ENCODE measurements around the gene BHLHA9. TPM values are rescaled to one million over a fixed set of nuclear protein-coding genes. Genes with fewer than 3 reads are reported as not detected.
A peak's percentile ranks its signal among the peaks of the same experiment; 100 is the strongest.
"Not testable (repeated sequence)": the region's sequence is repeated elsewhere in the genome, so short reads cannot be mapped to it uniquely, and the experiment has no call there.

BHLHA9 gene
- total RNA-seq, 2 experiments from 2014 or later, result not detected

- POLR2A ChIA-PET, result no interaction called here
- Mint-ChIP-seq H3K4me1 (peaks cover 15% of the 10 kb centered on the region), H3K27me3 (peaks cover 42% of the 10 kb centered on the region), H3K9me3 (no peaks in the 10 kb centered on the region), H3K27ac (no peak overlapping the region), H3K36me3 (peaks cover 8% of the 10 kb centered on the region), H3K4me3 (no peak overlapping the region)
- DNase-seq (no peak), ATAC-seq (ENCODE audit: low read depth) (no peak)
Measured at GRCh38 chr17:1232331-1232730, 37.9 kb upstream of the BHLHA9 start.

DNA sequence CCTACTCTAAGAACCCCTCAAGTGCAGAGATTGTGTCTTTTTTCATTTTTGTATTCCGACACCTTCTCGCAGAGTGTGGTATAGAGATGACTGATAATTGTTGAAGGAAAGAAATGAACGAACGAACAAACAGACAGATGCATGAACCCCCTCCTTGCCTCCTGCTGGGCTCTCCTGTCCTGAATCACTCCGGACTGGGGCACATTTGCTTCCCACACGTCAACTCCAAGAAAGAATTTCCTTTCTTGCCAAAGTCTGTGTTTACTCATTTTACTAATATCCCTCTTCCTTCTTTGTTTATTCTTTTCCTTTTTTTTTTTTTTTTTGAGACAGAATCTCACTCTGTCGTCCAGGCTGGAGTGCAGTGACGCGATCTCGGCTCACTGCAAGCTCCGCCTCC lies 37.5 kb upstream of the BHLHA9 start:
- no peaks in the 10 kb centered on the region for H3K9me3 Mint-ChIP-seq
- H3K27ac Mint-ChIP-seq, result no peak overlapping the region
- no peak overlapping the region for H3K4me3 Mint-ChIP-seq

DNA sequence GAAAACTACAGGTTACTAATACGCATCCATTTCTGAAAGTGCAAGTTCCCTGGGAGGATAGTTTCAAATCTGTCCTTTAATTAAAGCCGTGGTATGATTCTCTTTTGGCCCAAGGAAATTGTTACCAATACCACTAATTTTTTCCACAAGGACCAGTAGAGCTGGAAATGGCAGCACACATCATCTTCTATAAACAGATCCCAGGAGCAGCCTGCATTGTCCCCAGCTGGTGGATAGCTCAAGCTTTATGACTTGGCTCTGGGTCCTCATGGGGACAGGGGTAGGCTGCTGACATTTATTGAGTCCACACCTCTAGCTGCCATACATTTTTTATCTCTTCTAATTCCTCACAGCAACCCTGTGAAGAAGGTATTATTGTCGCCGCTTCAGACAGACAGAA lies 35.8 kb upstream of the BHLHA9 start:
- Mint-ChIP-seq H3K4me3 (no peak overlapping the region), H3K4me1 (peaks cover 10% of the 10 kb centered on the region), H3K27ac (no peak overlapping the region), H3K36me3 (no peaks in the 10 kb centered on the region), H3K9me3 (no peaks in the 10 kb centered on the region), H3K27me3 (peaks cover 39% of the 10 kb centered on the region)
- DNase-seq (no peak), ATAC-seq (ENCODE audit: low read depth) (no peak)
- POLR2A ChIA-PET, result interaction anchor here (0.7 to 0.8 kb wide), 2 partner anchors 19 to 22 kb away, joined by 3 to 5 read pairs; no protein-coding TSS in a partner anchor

More for the DNA sequence above, 37.5 kb upstream of the BHLHA9 start:
- H3K36me3 Mint-ChIP-seq, result peaks cover 4% of the 10 kb centered on the region
- H3K27me3 Mint-ChIP-seq, result peaks cover 37% of the 10 kb centered on the region
- POLR2A ChIA-PET, result no interaction called here
- DNase-seq, result no peak
- H3K4me1 Mint-ChIP-seq, result peaks cover 10% of the 10 kb centered on the region
- ATAC-seq (ENCODE audit: low read depth), result no peak

GRCh38 chr17:1237471-1237870 lies 32.8 kb upstream of the BHLHA9 start:
- Mint-ChIP-seq H3K9me3 (no peaks in the 10 kb centered on the region), H3K27ac (no peak overlapping the region), H3K36me3 (no peaks in the 10 kb centered on the region), H3K4me1 (peaks cover 11% of the 10 kb centered on the region), H3K27me3 (peaks cover 39% of the 10 kb centered on the region), H3K4me3 (no peak overlapping the region)
- DNase-seq, result no peak
- ATAC-seq (ENCODE audit: low read depth), result no peak
- POLR2A ChIA-PET, result interaction anchor here (0.6 to 0.7 kb wide), 2 partner anchors 123 to 656 kb away, joined by 3 to 5 read pairs; no protein-coding TSS in a partner anchor

GRCh38 chr17:1239210-1239609 lies 31.0 kb upstream of the BHLHA9 start:
- no peak for DNase-seq
- ATAC-seq (ENCODE audit: low read depth), result no peak
- POLR2A ChIA-PET, result no interaction called here
- peak overlapping the region; percentile 25 for H3K4me3 Mint-ChIP-seq
- peak overlapping the region; percentile 34 for H3K27ac Mint-ChIP-seq
- H3K9me3 Mint-ChIP-seq, result no peaks in the 10 kb centered on the region
- peaks cover 38% of the 10 kb centered on the region for H3K27me3 Mint-ChIP-seq
- peaks cover 11% of the 10 kb centered on the region for H3K4me1 Mint-ChIP-seq
- no peaks in the 10 kb centered on the region for H3K36me3 Mint-ChIP-seq

- Mint-ChIP-seq H3K4me1 (peaks cover 11% of the 10 kb centered on the region), H3K27me3 (peaks cover 40% of the 10 kb centered on the region)
- not testable (repeated sequence) for DNase-seq; H3K4me3 Mint-ChIP-seq; H3K36me3 Mint-ChIP-seq; H3K9me3 Mint-ChIP-seq; H3K27ac Mint-ChIP-seq; ATAC-seq (ENCODE audit: low read depth)
- POLR2A ChIA-PET, result interaction anchor here (1.5 kb wide), 1 partner anchor 12 kb away, joined by 3 read pairs; no protein-coding TSS in a partner anchor
Measured at GRCh38 chr17:1240426-1240825, 29.8 kb upstream of the BHLHA9 start.

GRCh38 chr17:1241929-1242328 lies 28.3 kb upstream of the BHLHA9 start:
- H3K4me1 Mint-ChIP-seq, result peaks cover 11% of the 10 kb centered on the region
- H3K4me3 Mint-ChIP-seq, result no peak overlapping the region
- H3K27ac Mint-ChIP-seq, result no peak overlapping the region
- DNase-seq (no peak), ATAC-seq (ENCODE audit: low read depth) (no peak)
- no peaks in the 10 kb centered on the region for H3K36me3 Mint-ChIP-seq
- H3K27me3 Mint-ChIP-seq, result peaks cover 38% of the 10 kb centered on the region
- POLR2A ChIA-PET, result no interaction called here
- H3K9me3 Mint-ChIP-seq, result no peaks in the 10 kb centered on the region

DNA sequence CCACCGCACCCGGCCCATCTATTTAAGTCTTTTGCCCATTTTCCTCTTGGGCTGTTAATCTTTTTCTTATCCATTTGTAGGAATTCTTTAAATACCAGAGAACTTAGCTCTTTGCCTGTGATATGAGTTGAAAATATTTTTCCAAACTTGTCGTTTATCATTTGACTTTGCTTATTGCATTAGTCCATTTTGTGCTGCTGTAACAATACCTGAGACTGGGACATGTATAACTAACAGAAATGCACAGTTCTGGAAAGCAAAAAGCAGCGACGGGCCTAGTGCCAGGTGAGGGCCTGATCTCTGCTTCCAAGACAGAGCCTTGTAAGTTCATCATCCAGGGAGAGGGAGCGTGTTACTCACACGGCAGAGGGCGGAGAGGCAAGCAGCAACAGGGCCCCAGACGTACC lies 25.6 kb upstream of the BHLHA9 start:
- Mint-ChIP-seq H3K27ac (no peak overlapping the region), H3K27me3 (peaks cover 30% of the 10 kb centered on the region), H3K36me3 (no peaks in the 10 kb centered on the region), H3K9me3 (no peaks in the 10 kb centered on the region), H3K4me3 (no peak overlapping the region), H3K4me1 (peaks cover 6% of the 10 kb centered on the region)
- DNase-seq (no peak), ATAC-seq (ENCODE audit: low read depth) (no peak)
- POLR2A ChIA-PET, result interaction anchor here (0.6 to 3.0 kb wide), 2 partner anchors 10 to 16 kb away, joined by 3 to 7 read pairs; no protein-coding TSS in a partner anchor

DNA sequence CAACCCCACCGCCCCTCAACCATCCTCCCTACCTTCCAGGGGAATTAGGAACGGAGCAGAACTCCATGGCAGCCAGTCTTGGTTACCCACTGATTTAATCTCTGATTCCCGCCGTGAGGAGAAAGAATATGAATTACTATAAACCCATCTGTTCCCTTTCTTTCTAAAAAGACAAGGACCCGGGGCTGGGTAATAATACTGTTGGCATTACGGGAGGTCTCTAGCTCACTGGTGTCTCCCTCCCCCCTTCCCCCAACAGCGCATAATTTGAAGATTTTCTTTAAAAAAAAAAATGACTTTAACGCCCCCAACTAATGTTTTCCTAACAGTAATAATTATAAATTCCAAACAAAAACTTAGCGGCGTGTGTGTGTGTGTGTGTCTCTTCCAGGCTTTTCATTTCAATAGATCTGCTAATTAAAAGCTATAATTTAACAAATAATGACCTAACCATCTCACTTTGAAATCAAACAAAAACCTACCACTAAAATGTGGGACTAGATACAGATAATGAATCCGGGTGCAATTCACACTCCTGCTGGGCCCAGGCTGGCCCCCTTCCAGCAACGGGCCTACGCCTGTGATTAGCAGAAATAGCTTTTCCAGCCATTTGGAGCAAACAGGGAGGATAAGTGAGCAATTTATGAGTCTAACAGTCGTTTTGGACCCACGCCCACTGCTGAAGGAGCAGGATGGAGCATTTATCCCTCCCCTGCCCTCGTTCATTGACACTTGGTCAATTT lies 18.2 kb upstream of the BHLHA9 start:
- ATAC-seq (ENCODE audit: low read depth), result no peak
- Mint-ChIP-seq H3K4me3 (no peak overlapping the region), H3K36me3 (peaks cover 1% of the 10 kb centered on the region), H3K27me3 (peaks cover 10% of the 10 kb centered on the region), H3K9me3 (no peaks in the 10 kb centered on the region), H3K4me1 (peaks cover 14% of the 10 kb centered on the region), H3K27ac (no peak overlapping the region)
- DNase-seq, result no peak
- POLR2A ChIA-PET, result no interaction called here

DNA sequence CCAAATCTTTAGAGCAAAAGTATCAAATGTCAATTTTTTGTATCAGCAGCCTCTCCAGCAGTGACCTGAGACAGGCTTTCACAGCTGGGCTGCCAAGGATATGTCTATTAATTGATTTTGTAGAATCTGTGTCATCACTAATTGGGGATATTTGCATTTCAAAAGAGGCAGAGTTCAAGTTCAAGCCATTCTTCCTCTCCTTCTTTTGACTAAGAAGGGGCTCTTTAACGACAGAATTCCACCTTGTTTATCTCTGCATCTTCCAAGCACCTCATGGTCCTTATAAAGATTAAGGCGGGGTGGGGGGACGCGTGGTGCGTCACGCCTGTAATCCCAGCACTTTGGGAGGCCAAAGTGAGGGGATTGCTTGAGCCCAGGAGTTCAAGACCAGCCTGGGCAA lies 15.2 kb upstream of the BHLHA9 start:
- ATAC-seq (ENCODE audit: low read depth), result no peak
- Mint-ChIP-seq H3K9me3 (no peaks in the 10 kb centered on the region), H3K4me1 (peaks cover 30% of the 10 kb centered on the region), H3K4me3 (no peak overlapping the region), H3K36me3 (peaks cover 1% of the 10 kb centered on the region), H3K27me3 (peaks cover 14% of the 10 kb centered on the region), H3K27ac (no peak overlapping the region)
- DNase-seq, result no peak
- POLR2A ChIA-PET, result interaction anchor here (1.4 kb wide), 1 partner anchor 54 kb away, joined by 4 read pairs; no protein-coding TSS in a partner anchor

DNA sequence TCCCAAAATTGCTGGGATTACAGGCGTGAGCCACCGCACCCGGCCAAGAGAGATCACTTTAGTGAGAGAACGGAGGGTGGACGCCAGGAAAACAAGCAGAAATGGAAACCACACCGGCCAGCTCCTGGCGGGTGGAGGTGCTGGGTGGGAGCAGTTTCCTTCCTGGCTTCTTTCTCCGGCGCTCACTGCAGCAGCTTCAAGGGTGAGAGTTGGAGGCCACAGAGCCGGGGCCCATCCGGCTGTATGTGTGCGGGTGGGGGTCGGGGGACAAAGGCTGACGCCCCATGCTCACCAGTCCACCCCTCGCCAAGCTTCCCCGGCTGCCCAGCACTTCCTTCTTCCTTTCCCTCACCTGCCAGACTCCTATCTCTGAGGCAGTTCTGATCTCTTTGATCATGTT lies 13.5 kb upstream of the BHLHA9 start:
- Mint-ChIP-seq H3K4me1 (peaks cover 34% of the 10 kb centered on the region), H3K4me3 (peak overlapping the region; percentile 63), H3K27ac (peak overlapping the region; percentile 73), H3K36me3 (peaks cover 1% of the 10 kb centered on the region), H3K9me3 (no peaks in the 10 kb centered on the region), H3K27me3 (peaks cover 23% of the 10 kb centered on the region)
- ATAC-seq (ENCODE audit: low read depth) (no peak), DNase-seq (peak; percentile 48)
- POLR2A ChIA-PET, result interaction anchor here (0.6 to 0.9 kb wide), 6 partner anchors 26 to 460 kb away, joined by 3 to 6 read pairs (median 4); partner anchors contain the start of gene INPP5K

DNA sequence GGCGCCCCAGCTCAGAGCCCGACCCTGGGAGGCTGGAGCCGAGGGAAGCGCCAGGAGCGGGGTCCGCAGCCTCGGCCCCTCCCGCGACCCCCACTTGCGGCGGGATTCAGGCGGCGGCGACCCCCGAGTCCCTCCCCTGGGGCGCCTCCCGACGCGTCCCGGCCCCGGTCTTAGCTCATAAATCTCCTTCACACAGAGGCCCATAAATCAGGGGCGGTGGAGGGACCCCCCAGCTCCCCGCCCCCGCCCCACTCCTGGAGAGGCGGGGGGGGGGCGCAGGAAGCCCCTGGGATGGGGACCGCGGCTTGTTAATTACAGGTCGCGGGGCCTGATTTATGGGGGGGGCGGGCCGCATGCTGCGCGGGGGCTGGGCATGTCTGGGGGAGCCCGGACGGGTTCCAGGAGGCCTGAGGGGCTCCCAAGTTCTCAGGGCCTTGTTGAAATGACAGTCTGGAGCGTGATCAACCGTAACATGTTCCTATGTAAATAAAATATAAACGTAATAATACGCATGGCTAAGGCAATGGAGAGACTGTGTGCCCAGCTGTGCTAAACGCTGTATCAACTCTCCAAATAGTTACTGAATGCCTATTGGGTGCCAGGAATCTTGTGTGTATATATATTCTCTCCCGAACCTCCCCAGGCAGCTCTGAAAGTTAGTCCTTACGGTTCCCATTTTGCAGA lies 10.0 kb upstream of the BHLHA9 start:
- Mint-ChIP-seq H3K27ac (no peak overlapping the region), H3K4me1 (peaks cover 31% of the 10 kb centered on the region), H3K9me3 (no peaks in the 10 kb centered on the region), H3K27me3 (peaks cover 24% of the 10 kb centered on the region), H3K4me3 (peak overlapping the region; percentile 44), H3K36me3 (peaks cover 1% of the 10 kb centered on the region)
- POLR2A ChIA-PET, result interaction anchor here (0.7 to 1.1 kb wide), 3 partner anchors 48 to 383 kb away, joined by 3 read pairs; no protein-coding TSS in a partner anchor
- DNase-seq (no peak), ATAC-seq (ENCODE audit: low read depth) (no peak)

DNA sequence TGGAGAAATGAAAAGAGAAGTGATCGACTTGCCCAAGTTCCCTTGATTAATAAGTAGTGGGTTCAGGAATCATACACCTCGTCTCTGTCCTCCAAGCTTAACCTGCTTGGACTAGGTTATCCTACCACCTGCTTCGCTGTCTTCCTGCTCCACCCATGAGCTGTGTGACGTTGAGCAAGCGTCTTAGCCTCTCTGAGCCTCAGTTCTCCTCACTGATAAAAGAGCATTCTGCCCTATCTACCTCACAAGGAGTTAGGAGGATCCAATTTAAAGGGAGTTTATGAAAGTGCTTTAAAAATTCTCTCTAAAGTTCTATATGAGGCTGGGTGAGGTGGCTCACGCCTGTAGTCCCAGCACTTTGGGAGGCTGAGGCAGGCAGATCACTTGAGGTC lies 9.5 kb upstream of the BHLHA9 start:
- peaks cover 29% of the 10 kb centered on the region for H3K4me1 Mint-ChIP-seq
- H3K27me3 Mint-ChIP-seq, result peaks cover 24% of the 10 kb centered on the region
- H3K9me3 Mint-ChIP-seq, result no peaks in the 10 kb centered on the region
- no peak for DNase-seq
- no peak overlapping the region for H3K27ac Mint-ChIP-seq
- H3K4me3 Mint-ChIP-seq, result peak overlapping the region; percentile 44
- peaks cover under 1% of the 10 kb centered on the region for H3K36me3 Mint-ChIP-seq
- POLR2A ChIA-PET, result interaction anchor here (1.1 kb wide), 1 partner anchor 69 kb away, joined by 3 read pairs; no protein-coding TSS in a partner anchor
- no peak for ATAC-seq (ENCODE audit: low read depth)

All from activated naive CD8-positive, alpha-beta T cell treated with anti-CD3 and anti-CD28 coated beads, Interleukin-2, amount 10 ng/mL, durations not matched to agents 7 days and 5 days (primary cell).